ENCODE data around the gene GABPA.

GABPA gene

DNA sequence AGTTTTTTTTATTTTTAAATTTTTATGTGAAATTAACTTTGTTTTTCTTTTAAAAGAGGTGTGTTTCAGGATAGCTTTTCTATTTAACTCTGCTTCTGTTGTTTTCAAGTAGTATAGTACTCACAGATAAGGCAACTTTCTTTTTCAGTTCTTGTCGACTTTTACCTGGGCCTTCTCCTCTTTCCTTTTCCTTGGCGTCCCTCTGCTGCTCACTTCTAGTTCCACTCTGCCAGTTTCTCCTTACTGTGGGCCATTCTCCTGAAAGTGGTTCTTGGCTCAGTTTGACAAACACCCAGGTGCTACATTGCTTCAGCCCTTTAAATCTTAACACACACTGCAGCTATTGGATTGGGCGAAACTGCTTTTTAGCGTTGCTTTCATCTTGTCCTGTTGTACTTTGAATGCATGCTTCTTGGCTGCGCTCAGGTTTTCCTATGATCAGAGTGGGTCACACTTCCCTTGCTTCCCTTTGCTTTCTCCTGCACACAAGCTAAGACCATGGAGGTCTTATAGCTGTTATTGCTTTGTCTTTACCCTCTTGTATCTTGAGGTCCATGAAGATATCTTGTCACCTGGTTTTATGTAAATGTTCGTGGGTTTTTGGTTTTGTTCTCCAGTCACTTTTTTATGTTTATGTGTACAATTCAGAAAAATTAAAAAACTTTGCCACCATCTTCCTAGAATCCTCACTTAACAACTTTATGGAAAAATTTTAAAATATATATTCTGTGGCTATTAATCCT is 21.6 kb downstream of the GABPA start:
- Histone ChIP-seq H3K4me1 (ENCODE audit: control insufficient read depth, insufficient read depth, low read length) (no peaks in the 10 kb centered on the region), H3K36me3 (ENCODE audit: control insufficient read depth in 2 of 2, insufficient read depth in 1 of 2, low read length in 2 of 2) (peaks cover 42 to 68% of the 10 kb centered on the region in 2 experiments), H3K27ac (ENCODE audit: extremely low read depth, low read depth, low read length) (no peak overlapping the region), H3K9me3 (ENCODE audit: control insufficient read depth, insufficient read depth, low read depth, low read length) (no peaks in the 10 kb centered on the region), H3K4me3 (ENCODE audit: low read depth, low read length) (no peak overlapping the region)
- ChIA-PET POLR2A (no interaction called here), CTCF (interaction anchor here (0.8 kb wide), 1 partner anchor 13 kb away, joined by 3 read pairs; no protein-coding TSS in a partner anchor)
- TF ChIP-seq OVOL3 (tag by site-specific recombination; IDR thresholded peaks at IDR 0.05), result no peak
- peak; percentile 69; the same call in 1 of the 2 replicates for TF ChIP-seq PRDM1 (tag by site-specific recombination; IDR thresholded peaks at IDR 0.05)

DNA sequence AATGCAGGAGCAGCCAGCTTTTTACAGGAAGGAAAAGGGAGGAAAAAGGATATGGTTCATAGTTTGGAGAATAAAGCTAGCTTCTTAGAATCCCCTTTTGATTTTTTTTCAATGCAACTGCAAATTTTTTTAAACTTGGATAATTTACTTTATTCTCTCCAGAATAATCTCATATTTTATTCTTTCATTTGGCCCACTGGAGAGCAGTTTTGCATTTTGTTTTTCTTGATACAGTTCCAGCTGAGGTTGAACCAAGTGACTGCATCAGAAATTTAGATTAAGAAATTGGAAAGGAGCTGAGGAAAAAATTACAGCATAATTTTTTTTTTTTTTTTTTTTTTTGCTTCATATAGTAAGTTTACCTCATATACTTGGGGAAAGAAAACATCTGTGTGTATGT is 22.8 kb downstream of the GABPA start:
- ChIA-PET CTCF (interaction anchor here (0.7 to 0.8 kb wide), 2 partner anchors 15 to 43 kb away, joined by 3 read pairs; no protein-coding TSS in a partner anchor), POLR2A (no interaction called here)
- H3K4me3 ChIP-seq (ENCODE audit: low read depth, low read length), result no peak overlapping the region
- H3K36me3 ChIP-seq (ENCODE audit: control insufficient read depth in 2 of 2, insufficient read depth in 1 of 2, low read length in 2 of 2), result peaks cover 40 to 64% of the 10 kb centered on the region in 2 experiments
- no peak overlapping the region for H3K27ac ChIP-seq (ENCODE audit: extremely low read depth, low read depth, low read length)
- H3K9me3 ChIP-seq (ENCODE audit: control insufficient read depth, insufficient read depth, low read depth, low read length), result no peaks in the 10 kb centered on the region
- no peaks in the 10 kb centered on the region for H3K4me1 ChIP-seq (ENCODE audit: control insufficient read depth, insufficient read depth, low read length)
- TF ChIP-seq ZNF19 (tag by site-specific recombination; IDR thresholded peaks at IDR 0.05; ENCODE audit: low read depth) (no peak), BCL11A (tag by site-specific recombination; IDR thresholded peaks at IDR 0.05; ENCODE audit: low read depth) (no peak), KLF7 (tag by site-specific recombination; IDR thresholded peaks at IDR 0.05; ENCODE audit: borderline replicate concordance) (no peak), SALL2 (tag by site-specific recombination; IDR thresholded peaks at IDR 0.05; ENCODE audit: borderline replicate concordance) (no peak), ZNF629 (tag by site-specific recombination; IDR thresholded peaks at IDR 0.05) (no peak), ZNF24 (tag by site-specific recombination; IDR thresholded peaks at IDR 0.05) (no peak), SETDB1 (IDR thresholded peaks at IDR 0.05; ENCODE audit: insufficient read length, low read length) (no peak), ZFP69B (tag by site-specific recombination; IDR thresholded peaks at IDR 0.05) (no peak), ZNF555 (tag by site-specific recombination; conservative IDR thresholded peaks at IDR 0.05) (no peak)
- TF ChIP-seq, protein P1, sequence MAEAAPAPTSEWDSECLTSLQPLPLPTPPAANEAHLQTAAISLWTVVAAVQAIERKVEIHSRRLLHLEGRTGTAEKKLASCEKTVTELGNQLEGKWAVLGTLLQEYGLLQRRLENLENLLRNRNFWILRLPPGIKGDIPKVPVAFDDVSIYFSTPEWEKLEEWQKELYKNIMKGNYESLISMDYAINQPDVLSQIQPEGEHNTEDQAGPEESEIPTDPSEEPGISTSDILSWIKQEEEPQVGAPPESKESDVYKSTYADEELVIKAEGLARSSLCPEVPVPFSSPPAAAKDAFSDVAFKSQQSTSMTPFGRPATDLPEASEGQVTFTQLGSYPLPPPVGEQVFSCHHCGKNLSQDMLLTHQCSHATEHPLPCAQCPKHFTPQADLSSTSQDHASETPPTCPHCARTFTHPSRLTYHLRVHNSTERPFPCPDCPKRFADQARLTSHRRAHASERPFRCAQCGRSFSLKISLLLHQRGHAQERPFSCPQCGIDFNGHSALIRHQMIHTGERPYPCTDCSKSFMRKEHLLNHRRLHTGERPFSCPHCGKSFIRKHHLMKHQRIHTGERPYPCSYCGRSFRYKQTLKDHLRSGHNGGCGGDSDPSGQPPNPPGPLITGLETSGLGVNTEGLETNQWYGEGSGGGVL (tag by site-specific recombination; IDR thresholded peaks at IDR 0.05), result no peak
- TF ChIP-seq, protein P2, sequence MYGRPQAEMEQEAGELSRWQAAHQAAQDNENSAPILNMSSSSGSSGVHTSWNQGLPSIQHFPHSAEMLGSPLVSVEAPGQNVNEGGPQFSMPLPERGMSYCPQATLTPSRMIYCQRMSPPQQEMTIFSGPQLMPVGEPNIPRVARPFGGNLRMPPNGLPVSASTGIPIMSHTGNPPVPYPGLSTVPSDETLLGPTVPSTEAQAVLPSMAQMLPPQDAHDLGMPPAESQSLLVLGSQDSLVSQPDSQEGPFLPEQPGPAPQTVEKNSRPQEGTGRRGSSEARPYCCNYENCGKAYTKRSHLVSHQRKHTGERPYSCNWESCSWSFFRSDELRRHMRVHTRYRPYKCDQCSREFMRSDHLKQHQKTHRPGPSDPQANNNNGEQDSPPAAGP (tag by site-specific recombination; IDR thresholded peaks at IDR 0.05), result no peak
- TF ChIP-seq, protein P3, sequence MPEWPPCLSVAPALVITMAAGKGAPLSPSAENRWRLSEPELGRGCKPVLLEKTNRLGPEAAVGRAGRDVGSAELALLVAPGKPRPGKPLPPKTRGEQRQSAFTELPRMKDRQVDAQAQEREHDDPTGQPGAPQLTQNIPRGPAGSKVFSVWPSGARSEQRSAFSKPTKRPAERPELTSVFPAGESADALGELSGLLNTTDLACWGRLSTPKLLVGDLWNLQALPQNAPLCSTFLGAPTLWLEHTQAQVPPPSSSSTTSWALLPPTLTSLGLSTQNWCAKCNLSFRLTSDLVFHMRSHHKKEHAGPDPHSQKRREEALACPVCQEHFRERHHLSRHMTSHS (tag by site-specific recombination; IDR thresholded peaks at IDR 0.05), result no peak

DNA sequence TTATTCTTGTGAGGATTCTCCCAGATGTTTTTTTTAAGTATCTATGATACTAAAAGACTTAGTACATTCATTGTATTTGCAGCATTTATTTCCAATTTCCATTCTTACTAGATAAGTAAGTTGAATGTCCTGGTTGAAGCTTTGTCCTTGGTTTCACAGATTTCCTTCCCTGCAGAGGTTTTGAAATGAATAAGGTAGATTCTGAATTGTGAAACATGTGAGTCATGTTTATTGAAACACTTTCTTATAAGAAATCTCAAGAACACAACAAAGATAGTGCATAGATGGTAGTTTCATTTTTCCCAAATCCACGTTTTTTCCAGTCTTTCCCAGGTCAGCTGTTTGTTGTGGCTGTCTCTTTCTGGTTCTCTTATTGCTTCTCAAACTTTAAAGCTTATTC is 24.8 kb downstream of the GABPA start:
- peaks cover 49 to 69% of the 10 kb centered on the region in 2 experiments for H3K36me3 ChIP-seq (ENCODE audit: control insufficient read depth in 2 of 2, insufficient read depth in 1 of 2, low read length in 2 of 2)
- H3K9me3 ChIP-seq (ENCODE audit: control insufficient read depth, insufficient read depth, low read depth, low read length), result no peaks in the 10 kb centered on the region
- CTCF ChIA-PET, result interaction anchor here (0.7 kb wide), 1 partner anchor 64 kb away, joined by 3 read pairs; no protein-coding TSS in a partner anchor
- no peak overlapping the region for H3K27ac ChIP-seq (ENCODE audit: extremely low read depth, low read depth, low read length)
- H3K4me1 ChIP-seq (ENCODE audit: control insufficient read depth, insufficient read depth, low read length), result no peaks in the 10 kb centered on the region
- POLR2A ChIA-PET, result no interaction called here
- H3K4me3 ChIP-seq (ENCODE audit: low read depth, low read length), result no peak overlapping the region
- TF ChIP-seq ZNF350 (tag by site-specific recombination; IDR thresholded peaks at IDR 0.05), result no peak
- TF ChIP-seq ZNF23 (tag by site-specific recombination; IDR thresholded peaks at IDR 0.05; ENCODE audit: borderline replicate concordance), result no peak
- TF ChIP-seq, protein P4, sequence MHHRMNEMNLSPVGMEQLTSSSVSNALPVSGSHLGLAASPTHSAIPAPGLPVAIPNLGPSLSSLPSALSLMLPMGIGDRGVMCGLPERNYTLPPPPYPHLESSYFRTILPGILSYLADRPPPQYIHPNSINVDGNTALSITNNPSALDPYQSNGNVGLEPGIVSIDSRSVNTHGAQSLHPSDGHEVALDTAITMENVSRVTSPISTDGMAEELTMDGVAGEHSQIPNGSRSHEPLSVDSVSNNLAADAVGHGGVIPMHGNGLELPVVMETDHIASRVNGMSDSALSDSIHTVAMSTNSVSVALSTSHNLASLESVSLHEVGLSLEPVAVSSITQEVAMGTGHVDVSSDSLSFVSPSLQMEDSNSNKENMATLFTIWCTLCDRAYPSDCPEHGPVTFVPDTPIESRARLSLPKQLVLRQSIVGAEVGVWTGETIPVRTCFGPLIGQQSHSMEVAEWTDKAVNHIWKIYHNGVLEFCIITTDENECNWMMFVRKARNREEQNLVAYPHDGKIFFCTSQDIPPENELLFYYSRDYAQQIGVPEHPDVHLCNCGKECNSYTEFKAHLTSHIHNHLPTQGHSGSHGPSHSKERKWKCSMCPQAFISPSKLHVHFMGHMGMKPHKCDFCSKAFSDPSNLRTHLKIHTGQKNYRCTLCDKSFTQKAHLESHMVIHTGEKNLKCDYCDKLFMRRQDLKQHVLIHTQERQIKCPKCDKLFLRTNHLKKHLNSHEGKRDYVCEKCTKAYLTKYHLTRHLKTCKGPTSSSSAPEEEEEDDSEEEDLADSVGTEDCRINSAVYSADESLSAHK (tag by site-specific recombination; IDR thresholded peaks at IDR 0.05), result no peak
- TF ChIP-seq ZNF596 (tag by site-specific recombination; IDR thresholded peaks at IDR 0.05), result no peak
- TF ChIP-seq ZNF433 (tag by site-specific recombination; IDR thresholded peaks at IDR 0.05; ENCODE audit: low read depth), result no peak
- TF ChIP-seq, protein P5, sequence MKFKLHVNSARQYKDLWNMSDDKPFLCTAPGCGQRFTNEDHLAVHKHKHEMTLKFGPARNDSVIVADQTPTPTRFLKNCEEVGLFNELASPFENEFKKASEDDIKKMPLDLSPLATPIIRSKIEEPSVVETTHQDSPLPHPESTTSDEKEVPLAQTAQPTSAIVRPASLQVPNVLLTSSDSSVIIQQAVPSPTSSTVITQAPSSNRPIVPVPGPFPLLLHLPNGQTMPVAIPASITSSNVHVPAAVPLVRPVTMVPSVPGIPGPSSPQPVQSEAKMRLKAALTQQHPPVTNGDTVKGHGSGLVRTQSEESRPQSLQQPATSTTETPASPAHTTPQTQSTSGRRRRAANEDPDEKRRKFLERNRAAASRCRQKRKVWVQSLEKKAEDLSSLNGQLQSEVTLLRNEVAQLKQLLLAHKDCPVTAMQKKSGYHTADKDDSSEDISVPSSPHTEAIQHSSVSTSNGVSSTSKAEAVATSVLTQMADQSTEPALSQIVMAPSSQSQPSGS (tag by site-specific recombination; IDR thresholded peaks at IDR 0.05; ENCODE audit: low read depth), result no peak
- TF ChIP-seq, protein P6, sequence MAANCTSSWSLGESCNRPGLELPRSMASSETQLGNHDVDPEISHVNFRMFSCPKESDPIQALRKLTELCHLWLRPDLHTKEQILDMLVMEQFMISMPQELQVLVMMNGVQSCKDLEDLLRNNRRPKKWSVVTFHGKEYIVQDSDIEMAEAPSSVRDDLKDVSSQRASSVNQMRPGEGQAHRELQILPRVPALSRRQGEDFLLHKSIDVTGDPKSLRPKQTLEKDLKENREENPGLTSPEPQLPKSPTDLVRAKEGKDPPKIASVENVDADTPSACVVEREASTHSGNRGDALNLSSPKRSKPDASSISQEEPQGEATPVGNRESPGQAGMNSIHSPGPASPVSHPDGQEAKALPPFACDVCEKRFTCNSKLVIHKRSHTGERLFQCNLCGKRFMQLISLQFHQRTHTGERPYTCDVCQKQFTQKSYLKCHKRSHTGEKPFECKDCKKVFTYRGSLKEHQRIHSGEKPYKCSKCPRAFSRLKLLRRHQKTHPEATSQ (tag by site-specific recombination; IDR thresholded peaks at IDR 0.05), result no peak

Measured in HEK293 (cell line).